ENCODE results near the gene CRADD.

GRCh38 chr12:93699271-93700145 is 22.3 kb downstream of the CRADD start:
- TF ChIP-seq CTCF (IDR thresholded peaks at IDR 0.05), result no peak
- TF ChIP-seq EP300 (IDR thresholded peaks at IDR 0.05), result no peak
- no peak for TF ChIP-seq POLR2A (IDR thresholded peaks at IDR 0.05)
